ENCODE results near the gene FAM149A.

The FAM149A gene

GRCh38 chr4:186105647-186106321, 1.3 kb downstream of the FAM149A start:
- TF ChIP-seq CTCF (conservative IDR thresholded peaks at IDR 0.05) = no peak
- peak overlapping the region; percentile 94 for H3K27ac ChIP-seq

DNA sequence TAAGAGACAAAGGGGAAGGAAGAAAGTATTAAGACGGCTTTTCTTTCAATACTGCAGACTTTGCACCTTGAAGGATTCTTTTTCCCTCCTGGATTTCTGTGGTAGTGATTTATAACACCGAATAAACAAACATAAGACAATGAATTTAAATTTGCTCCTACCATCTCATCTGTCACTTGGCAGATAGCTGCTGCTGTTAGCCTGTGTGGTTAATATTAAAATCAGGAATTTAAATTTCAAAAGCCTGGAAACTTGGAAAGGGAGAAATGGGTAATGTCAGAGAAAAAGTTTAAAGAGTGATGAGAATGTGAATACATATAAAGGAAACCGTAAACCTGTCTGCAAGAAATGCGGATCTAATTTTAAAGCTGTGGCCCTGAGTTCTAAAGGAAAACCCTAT, 3.4 kb downstream of the FAM149A start:
- peak overlapping the region; percentile 94 for H3K27ac ChIP-seq
- no peak for TF ChIP-seq CTCF (conservative IDR thresholded peaks at IDR 0.05)

DNA sequence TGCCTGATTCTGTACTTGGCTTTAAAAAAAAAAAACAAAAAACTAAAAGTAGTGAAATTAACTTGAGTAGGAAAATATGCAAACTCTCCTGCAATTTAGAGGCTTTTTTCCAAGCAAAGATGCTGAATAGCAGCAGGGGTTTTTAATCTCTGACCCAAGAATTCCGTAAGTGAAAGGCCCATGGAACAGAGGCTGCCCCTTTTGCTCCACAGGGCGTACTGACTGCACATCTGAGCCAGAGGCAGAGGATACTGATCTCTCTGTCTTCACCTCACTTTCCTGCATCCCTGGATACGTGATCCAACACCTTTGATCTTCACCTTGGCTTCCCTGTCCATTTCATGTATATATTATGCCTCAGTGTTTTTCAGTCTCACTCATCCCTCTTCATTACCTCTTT, 3.9 kb downstream of the FAM149A start:
- H3K27ac ChIP-seq = peak overlapping the region; percentile 94
- TF ChIP-seq CTCF (conservative IDR thresholded peaks at IDR 0.05) = no peak

GRCh38 chr4:186109245-186109644, 4.7 kb downstream of the FAM149A start:
- no peak for TF ChIP-seq CTCF (conservative IDR thresholded peaks at IDR 0.05)
- peak overlapping the region; percentile 94 for H3K27ac ChIP-seq

DNA sequence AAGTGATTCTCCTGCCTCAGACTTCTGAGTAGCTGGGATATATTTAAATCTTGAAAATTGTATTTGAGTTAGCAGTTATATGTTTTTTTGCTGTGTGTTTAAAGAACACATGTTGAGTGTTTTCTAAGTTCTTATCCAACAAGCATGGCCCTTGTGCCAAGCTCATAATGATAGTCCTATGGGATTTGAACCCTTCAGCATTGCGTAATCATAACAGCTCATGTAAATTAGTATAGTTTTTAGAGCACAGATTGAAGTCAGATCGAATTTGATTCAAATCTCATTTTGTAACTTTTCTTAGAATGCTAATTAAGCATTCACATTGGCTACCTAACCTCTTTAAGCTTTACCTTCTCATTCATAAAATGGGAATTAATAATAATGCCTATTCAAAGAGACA, 12.2 kb downstream of the FAM149A start:
- H3K27ac ChIP-seq = no peak overlapping the region
- no peak for TF ChIP-seq CTCF (conservative IDR thresholded peaks at IDR 0.05)

GRCh38 chr4:186118582-186118981, 14.1 kb downstream of the FAM149A start:
- peak overlapping the region; percentile 66 for H3K27ac ChIP-seq
- no peak for TF ChIP-seq CTCF (conservative IDR thresholded peaks at IDR 0.05)

- no peak for TF ChIP-seq CTCF (conservative IDR thresholded peaks at IDR 0.05)
- H3K27ac ChIP-seq = no peak overlapping the region
Observed at GRCh38 chr4:186121057-186121456, 16.6 kb downstream of the FAM149A start.
